Fibroblast of mammary gland (primary cell): ENCODE measurements around the gene DUSP16.

Source experiments
- DNase-seq: peaks from one replicate; pipeline ENCODE4 v3.0.0-alpha.2; 2010; ENCODE audit warnings: low read depth
- H3K4me3 ChIP-seq: 2 replicates; pipeline ENCODE4 v1.5.1; 2011; ENCODE audit warnings: low read depth, mild to moderate bottlenecking, low read length, moderate library complexity; ENCODE audit not compliant: control insufficient read depth
- CTCF ChIP-seq: conservative IDR thresholded peaks from 2 replicates; pipeline ENCODE4 v1.5.1; 2011; ENCODE audit warnings: low read depth, low read length, inconsistent platforms; ENCODE audit not compliant: control insufficient read depth, insufficient read depth

Gene DUSP16

GRCh38 chr12:12445165-12445881, 117.3 kb downstream of the DUSP16 start:
- no peak for DNase-seq
- TF ChIP-seq CTCF: no peak
- H3K4me3 ChIP-seq: no peak overlapping the region

- no peak overlapping the region for H3K4me3 ChIP-seq
- DNase-seq: peak; percentile 50
- TF ChIP-seq CTCF: no peak
Observed at GRCh38 chr12:12443431-12443878, 119.2 kb downstream of the DUSP16 start.

GRCh38 chr12:12442548-12443071, 120.1 kb downstream of the DUSP16 start:
- DNase-seq: peak; percentile 77
- TF ChIP-seq CTCF: no peak
- no peak overlapping the region for H3K4me3 ChIP-seq

GRCh38 chr12:12441843-12442461, 120.7 kb downstream of the DUSP16 start:
- DNase-seq: no peak
- H3K4me3 ChIP-seq: no peak overlapping the region
- no peak for TF ChIP-seq CTCF

GRCh38 chr12:12441429-12441807, 121.2 kb downstream of the DUSP16 start:
- no peak overlapping the region for H3K4me3 ChIP-seq
- DNase-seq: no peak
- no peak for TF ChIP-seq CTCF

- DNase-seq: no peak
- TF ChIP-seq CTCF: no peak
- H3K4me3 ChIP-seq: no peak overlapping the region
Observed at GRCh38 chr12:12440784-12441428, 121.8 kb downstream of the DUSP16 start.
